H1 (cell line): ENCODE measurements around the gene MIXL1. TPM values are rescaled to one million over a fixed set of nuclear protein-coding genes. Genes with fewer than 3 reads are reported as not detected.
"Not testable (repeated sequence)": the region's sequence is repeated elsewhere in the genome, so short reads cannot be mapped to it uniquely, and the experiment has no call there.

Experiments used
- CTCF ChIA-PET: fragments of 300-600 bp; sonication (Branson Sonifier 250); formaldehyde crosslinking; loops from one replicate; lab custom pipeline; 2021; ENCODE audit not compliant: partially characterized antibody; lab: Charles Lee
- POLR2A ChIA-PET: fragments of 300-600 bp; sonication (Branson Sonifier 250); formaldehyde crosslinking; loops from one replicate; lab custom pipeline; 2021; ENCODE audit warnings: inconsistent platforms; ENCODE audit not compliant: partially characterized antibody; lab: Charles Lee
- DNase-seq, 2 experiments: peaks; one replicate each; pipeline versions ENCODE4 v3.0.0 to v3.0.0-alpha.2; 2010 to 2022; ENCODE audit warnings: low spot score in 2 of 2, low read depth in 1 of 2, mixed read lengths in 1 of 2
- FAIRE-seq: peaks from 2 replicates; lab custom pipeline; 2011; peaks lifted over from hg19 to GRCh38; lab: Jason Lieb, UNC
- H2AFZ ChIP-seq: 2 replicates; pipeline ENCODE4 v1.8.1; 2012; ENCODE audit warnings: low read length, inconsistent platforms
- H2AK5ac ChIP-seq: 2 replicates; pipeline ENCODE4 v1.6.1; 2013; ENCODE audit warnings: low read depth, low read length
- H2BK120ac ChIP-seq: replicated peaks from 2 replicates; pipeline ENCODE3; 2013; ENCODE audit warnings: low read depth, low read length, inconsistent platforms
- H2BK12ac ChIP-seq: 2 replicates; pipeline ENCODE4 v1.6.1; 2013; ENCODE audit warnings: low read depth, low read length
- H2BK15ac ChIP-seq: 2 replicates; pipeline ENCODE4 v1.6.1; 2013; ENCODE audit warnings: low read length
- H2BK20ac ChIP-seq: 2 replicates; pipeline ENCODE4 v1.6.1; 2013; ENCODE audit warnings: low read length
- H2BK5ac ChIP-seq: 2 replicates; pipeline ENCODE4 v1.6.1; 2013; ENCODE audit warnings: low read depth, low read length
- H3K14ac ChIP-seq: 2 replicates; pipeline ENCODE4 v1.6.1; 2013; ENCODE audit warnings: inconsistent platforms; ENCODE audit not compliant: insufficient read length
- H3K18ac ChIP-seq: 2 replicates; pipeline ENCODE4 v1.6.1; 2013; ENCODE audit warnings: low read length; ENCODE audit errors: extremely low read depth
- H3K23ac ChIP-seq: 2 replicates; pipeline ENCODE4 v1.6.1; 2013; ENCODE audit warnings: inconsistent platforms; ENCODE audit not compliant: insufficient read length
- H3K23me2 ChIP-seq: 2 replicates; pipeline ENCODE4 v1.6.1; 2013; ENCODE audit warnings: low read depth, low read length
- H3K27ac ChIP-seq: 2 replicates; pipeline ENCODE4 v1.6.1; 2011; ENCODE audit warnings: low read depth, low read length, inconsistent platforms
- H3K27me3 ChIP-seq, 4 experiments: replicated peaks in 1 of 4; 1 replicate in 1 of 4; 2 replicates in 3 of 4; pipeline versions ENCODE4 v1.6.1 to v1.8.1; 2011 to 2013; ENCODE audit warnings: low read length in 3 of 4, mild to moderate bottlenecking in 3 of 4, inconsistent platforms in 2 of 4, mixed read lengths in 2 of 4, moderate library complexity in 1 of 4; ENCODE audit not compliant: control insufficient read depth in 3 of 4, insufficient read depth in 3 of 4; ENCODE audit errors: extremely low read depth in 1 of 4
- H3K36me3 ChIP-seq, 4 experiments: 2 replicates each; pipeline versions ENCODE4 v1.6.1 to v1.8.1; 2011 to 2013; ENCODE audit warnings: mild to moderate bottlenecking in 4 of 4, low read length in 3 of 4, moderate library complexity in 2 of 4, control low read depth in 1 of 4, inconsistent platforms in 1 of 4; ENCODE audit not compliant: insufficient read depth in 4 of 4, control insufficient read depth in 2 of 4
- H3K4ac ChIP-seq: replicated peaks from 2 replicates; pipeline ENCODE3; 2013; ENCODE audit warnings: low read length, low read depth, mixed read lengths, inconsistent platforms; ENCODE audit not compliant: insufficient read length
- H3K4me1 ChIP-seq, 4 experiments: replicated peaks in 1 of 4; 1 replicate in 1 of 4; 2 replicates in 3 of 4; pipeline versions ENCODE4 v1.6.1 to v1.8.1; 2011 to 2013; ENCODE audit warnings: low read length in 3 of 4, inconsistent platforms in 2 of 4, mixed read lengths in 1 of 4; ENCODE audit not compliant: insufficient read depth in 4 of 4, control insufficient read depth in 3 of 4
- H3K4me2 ChIP-seq, 2 experiments: 2 replicates each; pipeline versions ENCODE4 v1.6.1 to v1.8.1; 2011 to 2013; ENCODE audit warnings: low read depth in 2 of 2, low read length in 2 of 2, control low read depth in 1 of 2, inconsistent platforms in 1 of 2, mild to moderate bottlenecking in 1 of 2; ENCODE audit not compliant: insufficient read depth in 1 of 2
- H3K4me3 ChIP-seq, 4 experiments: fragments of 200-600, 300-600 bp in 1 of 4; sonication (generic), shearing (Covaris generic), sonication (Bioruptor Twin) in 1 of 4; 2 replicates each; pipeline versions ENCODE4 v1.5.1 to v1.8.1; 2011 to 2016; ENCODE audit warnings: low read length in 4 of 4, low read depth in 3 of 4, control low read depth in 2 of 4, inconsistent platforms in 2 of 4, mild to moderate bottlenecking in 2 of 4, mixed read lengths in 1 of 4, moderate library complexity in 1 of 4; ENCODE audit not compliant: insufficient read depth in 2 of 4; ENCODE audit errors: extremely low read depth in 1 of 4
- H3K56ac ChIP-seq: replicated peaks from 2 replicates; pipeline ENCODE3; 2013; ENCODE audit warnings: low read depth, mild to moderate bottlenecking, mixed read lengths, low read length, inconsistent platforms; ENCODE audit not compliant: insufficient read length
- H3K79me1 ChIP-seq: 2 replicates; pipeline ENCODE4 v1.6.1; 2013; ENCODE audit warnings: low read depth, low read length, control low read depth
- H3K79me2 ChIP-seq, 2 experiments: 2 replicates each; pipeline versions ENCODE4 v1.6.1 to v1.8.1; 2012 to 2013; ENCODE audit warnings: low read length in 2 of 2, mild to moderate bottlenecking in 2 of 2, inconsistent platforms in 1 of 2; ENCODE audit not compliant: insufficient read depth in 2 of 2, control insufficient read depth in 1 of 2
- H3K9ac ChIP-seq, 4 experiments: replicated peaks in 1 of 4; 1 replicate in 1 of 4; 2 replicates in 3 of 4; pipeline versions ENCODE4 v1.6.1 to v1.8.1; 2011 to 2013; ENCODE audit warnings: low read depth in 3 of 4, low read length in 3 of 4, control low read depth in 2 of 4, mild to moderate bottlenecking in 2 of 4, moderate library complexity in 2 of 4, inconsistent platforms in 1 of 4; ENCODE audit errors: extremely low read depth in 1 of 4
- H3K9me3 ChIP-seq, 2 experiments: 2 replicates each; pipeline versions ENCODE4 v1.6.1 to v1.8.1; 2012 to 2013; ENCODE audit warnings: mild to moderate bottlenecking in 2 of 2, moderate library complexity in 2 of 2, control low read depth in 1 of 2, inconsistent platforms in 1 of 2, low read depth in 1 of 2, low read length in 1 of 2, mixed read lengths in 1 of 2; ENCODE audit not compliant: insufficient read depth in 2 of 2
- H4K20me1 ChIP-seq, 2 experiments: replicated peaks in 1 of 2; 2 replicates each; pipeline versions ENCODE3 to v1.8.1; 2011 to 2013; ENCODE audit warnings: inconsistent platforms in 2 of 2, low read length in 2 of 2, mild to moderate bottlenecking in 1 of 2; ENCODE audit not compliant: insufficient read depth in 2 of 2, control insufficient read depth in 1 of 2
- H4K5ac ChIP-seq: 2 replicates; pipeline ENCODE4 v1.6.1; 2013; ENCODE audit warnings: low read length, low read depth, mixed read lengths, inconsistent platforms; ENCODE audit not compliant: insufficient read length
- H4K8ac ChIP-seq: 2 replicates; pipeline ENCODE4 v1.8.0; 2013; ENCODE audit warnings: mild to moderate bottlenecking, moderate library complexity, low read length, inconsistent platforms; ENCODE audit not compliant: insufficient read depth; ENCODE audit errors: extremely low read depth
- H4K91ac ChIP-seq: replicated peaks from 2 replicates; pipeline ENCODE3; 2013; ENCODE audit warnings: low read length, mixed read lengths, inconsistent platforms; ENCODE audit not compliant: insufficient read length
- ASH2L ChIP-seq: fragments of 200-600, 300-600 bp; sonication (generic); IDR thresholded peaks from one replicate; pipeline ENCODE4 v1.7.1; 2017; ENCODE audit warnings: low read length
- CHD1 ChIP-seq: IDR thresholded peaks from 2 replicates; pipeline ENCODE4 v1.6.1; 2012; ENCODE audit warnings: low read depth, low read length, improper control_type of control experiment
- TAF7 ChIP-seq: optimal IDR thresholded peaks from 2 replicates; pipeline ENCODE3; 2011; ENCODE audit warnings: low read depth, mild to moderate bottlenecking, inconsistent platforms, low read length, moderate library complexity, borderline replicate concordance
- WGBS, 2 experiments: shearing (Covaris generic) in 1 of 2; methylation state at CpG; one replicate each; pipeline versions ENCODE4 v1.1.6 to v1.1.7; 2013 to 2015; ENCODE audit warnings: low lambda C conversion rate in 2 of 2, mixed read lengths in 2 of 2, inconsistent platforms in 1 of 2, low coverage in 1 of 2, missing lambda C conversion rate in 1 of 2; ENCODE audit not compliant: insufficient replicate concordance in 2 of 2, insufficient coverage in 1 of 2, insufficient read length in 1 of 2; ENCODE audit errors: extremely low coverage in 1 of 2, missing lambda C conversion rate in 1 of 2; 5-methylcytosine and 5-hydroxymethylcytosine counted together
- polyA plus RNA-seq, 7 experiments: library from polyadenylated mRNA; depleted of rRNA in 3 of 7; stranded (reverse) in 5 of 7; unstranded in 2 of 7; fragments of >200 nt in 5 of 7; fragments of 200-250 nt in 2 of 7; gene quantifications; 1 replicate in 5 of 7; 2 replicates in 1 of 7; 4 replicates in 1 of 7; pipeline versions ENCODE4 v1.2.1 to v1.2.3, GENCODE V29; 2011 to 2013; ENCODE audit warnings: missing spikeins in 2 of 7, mixed read lengths in 2 of 7
- total RNA-seq: library from RNA; stranded (reverse); fragmentation: NEBNext Ultra II Directional; extraction: Animal tissue kit (Norgen Biotek cat#: 25700); gene quantifications from 2 replicates; pipeline ENCODE4 v1.2.1, GENCODE V29; 2021

The MIXL1 gene
- total and polyA plus RNA-seq, 2 of the 8 experiments (the other 6 are each of a cell fraction or from before 2014, with no cell fraction given) = 1.5 to 1.8 TPM

DNA sequence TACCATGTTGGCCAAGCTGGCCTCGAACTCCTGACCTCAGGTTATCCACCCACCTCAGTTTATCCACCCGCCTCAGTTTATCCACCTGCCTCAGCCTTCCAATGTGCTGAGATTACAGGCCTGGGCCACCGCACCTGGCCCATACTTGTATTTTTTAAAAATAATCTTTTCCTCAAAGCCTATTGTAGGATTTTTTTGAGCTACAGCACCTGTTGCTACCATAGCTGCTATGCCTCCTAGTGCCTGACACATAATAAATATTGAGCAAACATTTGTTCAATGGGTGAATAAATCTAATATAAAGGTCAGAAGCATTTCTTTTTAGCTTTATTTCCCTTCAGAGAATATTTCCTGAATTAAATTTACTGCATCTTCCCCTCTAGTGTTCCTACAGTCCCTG, 21.2 kb upstream of the MIXL1 start (continued):
- TF ChIP-seq ASH2L (no peak), CHD1 (no peak), TAF7 (no peak)
- TF ChIP-seq, all 59 proteins: peak for 0

- H3K23me2 ChIP-seq, H3K36me3 ChIP-seq, H2AK5ac ChIP-seq, H4K5ac ChIP-seq, H3K27ac ChIP-seq, H3K9ac ChIP-seq, H4K91ac ChIP-seq, H3K4me3 ChIP-seq, H3K4me2 ChIP-seq, H3K4ac ChIP-seq, FAIRE-seq, H4K20me1 ChIP-seq, H3K18ac ChIP-seq, H3K14ac ChIP-seq, H3K56ac ChIP-seq, H2BK120ac ChIP-seq, H3K4me1 ChIP-seq, H2BK15ac ChIP-seq, H2BK12ac ChIP-seq, H2BK20ac ChIP-seq, H3K79me1 ChIP-seq, H3K23ac ChIP-seq, DNase-seq, H2AFZ ChIP-seq, H4K8ac ChIP-seq, H3K27me3 ChIP-seq, H3K9me3 ChIP-seq, H3K79me2 ChIP-seq, H2BK5ac ChIP-seq: not testable (repeated sequence)
- 95% methylated on average over 6 of the region's 6 CpGs; no CpG with 5 or more reads in 1 of the 2 experiments for WGBS, 2 experiments
- CTCF ChIA-PET = interaction anchor here (0.6 to 10.3 kb wide), 13 partner anchors 8 to 133 kb away, joined by 3 to 139 read pairs (median 4); partner anchors contain the start of genes ACBD3 and MIXL1
- POLR2A ChIA-PET = interaction anchor here (0.9 to 1.9 kb wide), 2 partner anchors 20 to 77 kb away, joined by 3 to 5 read pairs; partner anchors contain the start of gene MIXL1
Observed at GRCh38 chr1:226202666-226203065, 20.8 kb upstream of the MIXL1 start.
